ENCODE results near the gene CHRM3.

Gene CHRM3

GRCh38 chr1:239422818-239423217 is 36.5 kb downstream of the CHRM3 start:
- no peak for DNase-seq (ENCODE audit: low read depth)
- no peak for TF ChIP-seq CTCF (IDR thresholded peaks at IDR 0.05; ENCODE audit: low read depth, low read length, missing control alignments)
- no peak overlapping the region for H3K4me3 ChIP-seq (ENCODE audit: low read depth, low read length)

DNA sequence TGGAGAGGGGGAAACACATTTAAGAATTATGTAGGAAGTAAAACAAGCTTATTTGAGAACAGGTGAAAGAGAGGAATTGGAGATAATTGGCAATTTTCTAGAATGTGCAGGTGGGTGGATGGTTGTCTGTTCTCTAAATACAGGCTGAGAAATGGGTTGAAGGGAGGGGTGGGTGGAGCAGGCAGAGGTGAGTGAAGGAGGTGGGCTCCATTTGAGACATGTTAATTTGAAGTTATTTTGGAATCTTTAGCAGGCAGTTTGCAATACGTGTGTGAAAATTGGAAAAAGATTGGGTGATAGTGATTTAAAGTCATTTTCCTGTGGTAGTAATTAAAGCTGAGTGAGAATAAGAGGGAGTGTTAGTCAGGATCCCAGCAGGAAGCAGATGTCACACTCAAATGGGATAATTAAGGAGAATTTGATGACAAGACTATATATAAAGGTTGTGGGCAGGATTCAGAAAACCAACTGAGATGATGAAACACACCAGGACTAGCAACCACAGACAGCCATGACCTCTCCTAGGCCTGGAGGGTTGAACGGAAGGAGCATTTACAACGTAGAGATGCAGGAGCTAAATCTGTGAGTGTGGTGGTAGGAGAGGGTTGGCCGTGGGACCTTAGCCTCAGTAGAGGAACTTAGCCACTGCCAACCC is 40.6 kb downstream of the CHRM3 start:
- no peak for TF ChIP-seq CTCF (IDR thresholded peaks at IDR 0.05; ENCODE audit: low read depth, low read length, missing control alignments)
- no peak overlapping the region for H3K4me3 ChIP-seq (ENCODE audit: low read depth, low read length)
- DNase-seq (ENCODE audit: low read depth): no peak

DNA sequence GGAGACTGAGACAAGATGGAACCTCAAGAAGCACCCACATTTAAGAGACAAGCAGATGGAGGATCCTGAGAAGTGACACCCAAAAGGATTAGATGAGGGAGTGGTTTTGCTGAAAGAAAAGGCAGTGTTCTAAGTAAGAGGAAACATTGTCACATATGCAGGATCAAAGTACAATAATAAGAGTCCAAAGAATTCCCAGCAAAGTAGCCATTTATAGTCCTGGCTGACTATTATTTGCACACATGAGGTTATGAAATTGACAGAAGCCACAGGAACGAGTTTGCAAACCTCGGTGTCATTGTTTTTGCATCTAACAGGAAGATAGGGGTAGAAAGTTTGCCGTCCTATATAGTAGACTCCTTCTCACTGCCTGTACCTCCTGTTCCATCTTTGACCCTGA is 41.3 kb downstream of the CHRM3 start:
- no peak for DNase-seq (ENCODE audit: low read depth)
- no peak for TF ChIP-seq CTCF (IDR thresholded peaks at IDR 0.05; ENCODE audit: low read depth, low read length, missing control alignments)

GRCh38 chr1:239428120-239428710 is 41.8 kb downstream of the CHRM3 start:
- H3K4me3 ChIP-seq (ENCODE audit: low read depth, low read length): no peak overlapping the region
- TF ChIP-seq CTCF (IDR thresholded peaks at IDR 0.05; ENCODE audit: low read depth, low read length, missing control alignments): no peak
- DNase-seq (ENCODE audit: low read depth): no peak

More for the DNA sequence above, 41.3 kb downstream of the CHRM3 start:
- H3K4me3 ChIP-seq (ENCODE audit: low read depth, low read length): no peak overlapping the region

GRCh38 chr1:239429163-239429562 is 42.8 kb downstream of the CHRM3 start:
- H3K4me3 ChIP-seq (ENCODE audit: low read depth, low read length): no peak overlapping the region
- no peak for TF ChIP-seq CTCF (IDR thresholded peaks at IDR 0.05; ENCODE audit: low read depth, low read length, missing control alignments)
- no peak for DNase-seq (ENCODE audit: low read depth)

- no peak for DNase-seq (ENCODE audit: low read depth)
- no peak for TF ChIP-seq CTCF (IDR thresholded peaks at IDR 0.05; ENCODE audit: low read depth, low read length, missing control alignments)
- H3K4me3 ChIP-seq (ENCODE audit: low read depth, low read length): no peak overlapping the region
These were observed 45.9 kb downstream of the CHRM3 start for GRCh38 chr1:239432255-239432654.

GRCh38 chr1:239434181-239434580 is 47.8 kb downstream of the CHRM3 start:
- TF ChIP-seq CTCF (IDR thresholded peaks at IDR 0.05; ENCODE audit: low read depth, low read length, missing control alignments): no peak

More at GRCh38 chr1:239434181-239434580, 47.8 kb downstream of the CHRM3 start:
- DNase-seq (ENCODE audit: low read depth): no peak
- H3K4me3 ChIP-seq (ENCODE audit: low read depth, low read length): no peak overlapping the region
